Measurements from ENCODE around the gene PIGP.

Gene PIGP

GRCh38 chr21:37074546-37074945 lies 1.7 kb upstream of the PIGP start:
- Histone ChIP-seq H3K4me3 (replicated peaks; ENCODE audit: low read depth, low read length) (peak overlapping the region; percentile 96), H3K36me3 (ENCODE audit: control insufficient read depth, insufficient read depth, low read length) (no peaks in the 10 kb centered on the region), H3K27me3 (replicated peaks; ENCODE audit: control insufficient read depth, insufficient read depth, low read length) (no peaks in the 10 kb centered on the region)
- no peak for DNase-seq (ENCODE audit: extremely low read depth, insufficient read length)
- no peak for TF ChIP-seq CTCF (IDR thresholded peaks at IDR 0.05; ENCODE audit: insufficient read depth, low read length, poor library complexity, severe bottlenecking)

- DNase-seq (ENCODE audit: extremely low read depth, insufficient read length) = no peak
- Histone ChIP-seq H3K27me3 (replicated peaks; ENCODE audit: control insufficient read depth, insufficient read depth, low read length) (no peaks in the 10 kb centered on the region), H3K4me3 (replicated peaks; ENCODE audit: low read depth, low read length) (peak overlapping the region; percentile 96), H3K36me3 (ENCODE audit: control insufficient read depth, insufficient read depth, low read length) (no peaks in the 10 kb centered on the region)
- no peak for TF ChIP-seq CTCF (IDR thresholded peaks at IDR 0.05; ENCODE audit: insufficient read depth, low read length, poor library complexity, severe bottlenecking)
Observed at GRCh38 chr21:37074197-37074510, 1.3 kb upstream of the PIGP start.

- no peaks in the 10 kb centered on the region for H3K27me3 ChIP-seq (replicated peaks; ENCODE audit: control insufficient read depth, insufficient read depth, low read length)
- H3K36me3 ChIP-seq (ENCODE audit: control insufficient read depth, insufficient read depth, low read length) = no peaks in the 10 kb centered on the region
- peak; percentile 83 for DNase-seq (ENCODE audit: extremely low read depth, insufficient read length)
- H3K4me3 ChIP-seq (replicated peaks; ENCODE audit: low read depth, low read length) = peak overlapping the region; percentile 96
- TF ChIP-seq CTCF (IDR thresholded peaks at IDR 0.05; ENCODE audit: insufficient read depth, low read length, poor library complexity, severe bottlenecking) = peak; percentile 37
Observed at GRCh38 chr21:37073417-37074196, 736 bp upstream of the PIGP start.

GRCh38 chr21:37072274-37072987 lies 440 bp downstream of the PIGP start:
- Histone ChIP-seq H3K4me3 (replicated peaks; ENCODE audit: low read depth, low read length) (peak overlapping the region; percentile 74), H3K27me3 (replicated peaks; ENCODE audit: control insufficient read depth, insufficient read depth, low read length) (no peaks in the 10 kb centered on the region), H3K36me3 (ENCODE audit: control insufficient read depth, insufficient read depth, low read length) (no peaks in the 10 kb centered on the region)
- TF ChIP-seq CTCF (IDR thresholded peaks at IDR 0.05; ENCODE audit: insufficient read depth, low read length, poor library complexity, severe bottlenecking) = no peak
- no peak for DNase-seq (ENCODE audit: extremely low read depth, insufficient read length)

- DNase-seq (ENCODE audit: extremely low read depth, insufficient read length) = peak; percentile 33
- no peak for TF ChIP-seq CTCF (IDR thresholded peaks at IDR 0.05; ENCODE audit: insufficient read depth, low read length, poor library complexity, severe bottlenecking)
- no peaks in the 10 kb centered on the region for H3K27me3 ChIP-seq (replicated peaks; ENCODE audit: control insufficient read depth, insufficient read depth, low read length)
Observed at GRCh38 chr21:37071561-37072273, 1.2 kb downstream of the PIGP start.

More at GRCh38 chr21:37071561-37072273, 1.2 kb downstream of the PIGP start:
- peak overlapping the region; percentile 74 for H3K4me3 ChIP-seq (replicated peaks; ENCODE audit: low read depth, low read length)
- 0 out of 2 replicates have a peak, but pooled peaks cover 2% of the 10 kb centered on the region for H3K36me3 ChIP-seq (ENCODE audit: control insufficient read depth, insufficient read depth, low read length)

Measured in GM06990 (cell line).